ENCODE measurements around the gene GOSR2.

The GOSR2 gene

GRCh38 chr17:46972346-46972745 is 49.4 kb downstream of the GOSR2 start:
- Histone ChIP-seq H3K9ac (ENCODE audit: low read depth, low read length) (no peak overlapping the region), H3K4me3 (ENCODE audit: low read depth, low read length) (no peak overlapping the region), H3K9me3 (ENCODE audit: control insufficient read depth, insufficient read depth, low read length) (no peaks in the 10 kb centered on the region), H3K36me3 (ENCODE audit: control insufficient read depth, insufficient read depth, low read length) (peaks cover 3% of the 10 kb centered on the region), H3K4me1 (ENCODE audit: control insufficient read depth, insufficient read depth, low read length) (peaks cover 12% of the 10 kb centered on the region), H3K27me3 (ENCODE audit: control insufficient read depth, insufficient read depth, low read length) (no peaks in the 10 kb centered on the region)

- Histone ChIP-seq H3K4me1 (ENCODE audit: control insufficient read depth, insufficient read depth, low read length) (peaks cover 16% of the 10 kb centered on the region), H3K9ac (ENCODE audit: low read depth, low read length) (no peak overlapping the region), H3K4me3 (ENCODE audit: low read depth, low read length) (no peak overlapping the region), H3K27me3 (ENCODE audit: control insufficient read depth, insufficient read depth, low read length) (peaks cover 14% of the 10 kb centered on the region), H3K9me3 (ENCODE audit: control insufficient read depth, insufficient read depth, low read length) (no peaks in the 10 kb centered on the region), H3K36me3 (ENCODE audit: control insufficient read depth, insufficient read depth, low read length) (peaks cover 3% of the 10 kb centered on the region)
These were observed 51.1 kb downstream of the GOSR2 start for GRCh38 chr17:46974086-46974485.

- H3K4me3 ChIP-seq (ENCODE audit: low read depth, low read length) = no peak overlapping the region
- no peak overlapping the region for H3K9ac ChIP-seq (ENCODE audit: low read depth, low read length)
- peaks cover 16% of the 10 kb centered on the region for H3K4me1 ChIP-seq (ENCODE audit: control insufficient read depth, insufficient read depth, low read length)
- peaks cover 3% of the 10 kb centered on the region for H3K36me3 ChIP-seq (ENCODE audit: control insufficient read depth, insufficient read depth, low read length)
- no peaks in the 10 kb centered on the region for H3K9me3 ChIP-seq (ENCODE audit: control insufficient read depth, insufficient read depth, low read length)
- peaks cover 21% of the 10 kb centered on the region for H3K27me3 ChIP-seq (ENCODE audit: control insufficient read depth, insufficient read depth, low read length)
These were observed 52.3 kb downstream of the GOSR2 start for GRCh38 chr17:46975287-46975686.

GRCh38 chr17:46976626-46977270 is 53.8 kb downstream of the GOSR2 start:
- Histone ChIP-seq H3K4me3 (ENCODE audit: low read depth, low read length) (peak overlapping the region; percentile 79), H3K4me1 (ENCODE audit: control insufficient read depth, insufficient read depth, low read length) (peaks cover 18% of the 10 kb centered on the region), H3K9ac (ENCODE audit: low read depth, low read length) (no peak overlapping the region), H3K27me3 (ENCODE audit: control insufficient read depth, insufficient read depth, low read length) (peaks cover 21% of the 10 kb centered on the region), H3K36me3 (ENCODE audit: control insufficient read depth, insufficient read depth, low read length) (peaks cover 3% of the 10 kb centered on the region), H3K9me3 (ENCODE audit: control insufficient read depth, insufficient read depth, low read length) (no peaks in the 10 kb centered on the region)

- Histone ChIP-seq H3K4me3 (ENCODE audit: low read depth, low read length) (peak overlapping the region; percentile 79), H3K4me1 (ENCODE audit: control insufficient read depth, insufficient read depth, low read length) (peaks cover 18% of the 10 kb centered on the region), H3K9ac (ENCODE audit: low read depth, low read length) (no peak overlapping the region), H3K36me3 (ENCODE audit: control insufficient read depth, insufficient read depth, low read length) (peaks cover 3% of the 10 kb centered on the region), H3K27me3 (ENCODE audit: control insufficient read depth, insufficient read depth, low read length) (peaks cover 23% of the 10 kb centered on the region), H3K9me3 (ENCODE audit: control insufficient read depth, insufficient read depth, low read length) (no peaks in the 10 kb centered on the region)
These were observed 54.4 kb downstream of the GOSR2 start for GRCh38 chr17:46977348-46977747.

DNA sequence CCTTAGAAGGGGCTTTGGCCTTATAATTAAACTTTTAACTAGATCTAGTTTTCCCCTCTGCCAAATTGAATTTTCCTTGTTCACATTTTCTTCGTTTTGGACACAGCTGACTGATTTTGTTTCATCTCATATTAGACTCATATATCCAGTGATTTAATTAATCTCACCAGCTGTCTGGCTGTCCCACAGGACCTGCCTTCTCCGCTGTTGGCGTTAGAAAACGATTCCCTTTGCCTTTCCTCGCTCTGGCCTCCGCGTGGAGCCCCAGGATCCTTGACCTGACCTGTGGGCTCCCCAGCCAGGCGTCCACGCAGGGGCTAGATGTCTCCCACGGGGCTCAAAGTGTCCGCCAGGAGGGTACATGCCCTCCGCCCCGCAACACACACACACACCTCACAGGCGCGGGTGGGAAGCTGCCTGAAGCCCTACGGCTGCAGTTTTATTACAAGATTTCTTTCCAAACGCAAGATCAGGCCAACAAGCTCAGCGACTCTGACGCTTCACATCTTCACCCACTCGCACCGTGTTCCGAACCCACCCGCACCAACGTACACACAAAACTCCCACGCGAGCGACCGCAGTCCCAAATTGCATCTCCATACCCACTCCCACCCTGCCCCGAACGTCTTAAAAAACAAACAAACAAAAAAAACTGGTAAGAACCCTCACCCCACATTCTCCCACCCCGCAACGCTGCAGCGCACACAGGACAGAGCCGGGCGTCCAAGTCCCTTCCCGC is 55.0 kb downstream of the GOSR2 start:
- peak overlapping the region; percentile 0 for H3K9ac ChIP-seq (ENCODE audit: low read depth, low read length)
- H3K4me1 ChIP-seq (ENCODE audit: control insufficient read depth, insufficient read depth, low read length) = peaks cover 18% of the 10 kb centered on the region
- H3K4me3 ChIP-seq (ENCODE audit: low read depth, low read length) = peak overlapping the region; percentile 79
- H3K9me3 ChIP-seq (ENCODE audit: control insufficient read depth, insufficient read depth, low read length) = no peaks in the 10 kb centered on the region
- H3K36me3 ChIP-seq (ENCODE audit: control insufficient read depth, insufficient read depth, low read length) = peaks cover 3% of the 10 kb centered on the region
- H3K27me3 ChIP-seq (ENCODE audit: control insufficient read depth, insufficient read depth, low read length) = peaks cover 23% of the 10 kb centered on the region

GRCh38 chr17:46978489-46979146 is 55.7 kb downstream of the GOSR2 start:
- Histone ChIP-seq H3K9me3 (ENCODE audit: control insufficient read depth, insufficient read depth, low read length) (no peaks in the 10 kb centered on the region), H3K9ac (ENCODE audit: low read depth, low read length) (no peak overlapping the region), H3K4me3 (ENCODE audit: low read depth, low read length) (peak overlapping the region; percentile 79), H3K36me3 (ENCODE audit: control insufficient read depth, insufficient read depth, low read length) (peaks cover 3% of the 10 kb centered on the region), H3K27me3 (ENCODE audit: control insufficient read depth, insufficient read depth, low read length) (peaks cover 23% of the 10 kb centered on the region), H3K4me1 (ENCODE audit: control insufficient read depth, insufficient read depth, low read length) (peaks cover 18% of the 10 kb centered on the region)

GRCh38 chr17:46979147-46979863 is 56.3 kb downstream of the GOSR2 start, which contains the start of gene RPRML:
RPRML (minus strand) TSS chr17:46979253; CDS start chr17:46979007, 246 bp downstream.
- Histone ChIP-seq H3K4me3 (ENCODE audit: low read depth, low read length) (peak within 1 kb of the TSS; percentile 79), H3K9ac (ENCODE audit: low read depth, low read length) (peak within 1 kb of the TSS; percentile 0), H3K4me1 (ENCODE audit: control insufficient read depth, insufficient read depth, low read length) (peaks cover 18% of the 10 kb centered on the region)

GRCh38 chr17:46982577-46982976 is 59.6 kb downstream of the GOSR2 start:
- peaks cover 5% of the 10 kb centered on the region for H3K4me1 ChIP-seq (ENCODE audit: control insufficient read depth, insufficient read depth, low read length)
- peaks cover 22% of the 10 kb centered on the region for H3K27me3 ChIP-seq (ENCODE audit: control insufficient read depth, insufficient read depth, low read length)
- no peaks in the 10 kb centered on the region for H3K36me3 ChIP-seq (ENCODE audit: control insufficient read depth, insufficient read depth, low read length)
- no peak overlapping the region for H3K9ac ChIP-seq (ENCODE audit: low read depth, low read length)
- no peaks in the 10 kb centered on the region for H3K9me3 ChIP-seq (ENCODE audit: control insufficient read depth, insufficient read depth, low read length)
- H3K4me3 ChIP-seq (ENCODE audit: low read depth, low read length) = no peak overlapping the region

More at GRCh38 chr17:46979147-46979863, 56.3 kb downstream of the GOSR2 start, which contains the start of gene RPRML:
- peaks cover 23% of the 10 kb centered on the region for H3K27me3 ChIP-seq (ENCODE audit: control insufficient read depth, insufficient read depth, low read length)
- H3K36me3 ChIP-seq (ENCODE audit: control insufficient read depth, insufficient read depth, low read length) = peaks cover 3% of the 10 kb centered on the region
- H3K9me3 ChIP-seq (ENCODE audit: control insufficient read depth, insufficient read depth, low read length) = no peaks in the 10 kb centered on the region

DNA sequence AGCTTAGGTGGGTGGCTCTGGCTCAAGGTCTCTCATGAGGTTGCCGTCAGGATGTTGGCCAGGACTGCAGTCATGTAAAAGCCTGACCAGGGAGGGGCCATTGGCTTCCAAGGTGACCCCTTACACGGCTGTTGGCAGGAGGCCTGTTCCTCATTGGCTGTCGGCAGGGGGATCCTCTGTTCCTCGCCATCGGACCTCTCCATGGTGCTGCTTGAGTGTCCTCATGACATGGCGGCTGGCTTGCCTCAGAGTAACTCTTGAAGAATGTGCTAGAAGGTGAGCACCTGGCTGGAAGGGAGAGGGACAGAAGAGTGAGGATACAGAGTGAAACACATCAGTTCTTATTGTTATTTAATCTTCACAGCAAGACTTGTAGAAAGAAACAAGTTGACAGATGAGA is 60.8 kb downstream of the GOSR2 start:
- Histone ChIP-seq H3K9ac (ENCODE audit: low read depth, low read length) (no peak overlapping the region), H3K4me1 (ENCODE audit: control insufficient read depth, insufficient read depth, low read length) (peaks cover 2% of the 10 kb centered on the region), H3K4me3 (ENCODE audit: low read depth, low read length) (no peak overlapping the region), H3K36me3 (ENCODE audit: control insufficient read depth, insufficient read depth, low read length) (no peaks in the 10 kb centered on the region), H3K27me3 (ENCODE audit: control insufficient read depth, insufficient read depth, low read length) (peaks cover 10% of the 10 kb centered on the region), H3K9me3 (ENCODE audit: control insufficient read depth, insufficient read depth, low read length) (no peaks in the 10 kb centered on the region)

- no peaks in the 10 kb centered on the region for H3K36me3 ChIP-seq (ENCODE audit: control insufficient read depth, insufficient read depth, low read length)
- H3K9me3 ChIP-seq (ENCODE audit: control insufficient read depth, insufficient read depth, low read length) = no peaks in the 10 kb centered on the region
- no peak overlapping the region for H3K9ac ChIP-seq (ENCODE audit: low read depth, low read length)
- H3K4me1 ChIP-seq (ENCODE audit: control insufficient read depth, insufficient read depth, low read length) = peaks cover 2% of the 10 kb centered on the region
- H3K4me3 ChIP-seq (ENCODE audit: low read depth, low read length) = no peak overlapping the region
- peaks cover 8% of the 10 kb centered on the region for H3K27me3 ChIP-seq (ENCODE audit: control insufficient read depth, insufficient read depth, low read length)
These were observed 61.4 kb downstream of the GOSR2 start for GRCh38 chr17:46984341-46984740.

Measured in iPS-15b (cell line).